Measurements from ENCODE around the gene ALPI. TPM values are rescaled to one million over a fixed set of nuclear protein-coding genes. Genes with fewer than 3 reads are reported as not detected.

ALPI gene
- total and polyA plus RNA-seq, 10 of the 15 experiments (the other 5 are each of a cell fraction or from before 2014, with no cell fraction given): not detected

GRCh38 chr2:232489516-232490220 is 33.7 kb downstream of the ALPI start:
- DNase-seq (ENCODE audit: low read depth, low spot score): no peak
- POLR2A ChIA-PET: no interaction called here
- no peak for ATAC-seq
- no TSS peak for BruUV-seq (replicated peaks)
- Histone ChIP-seq H3K36me3 (ENCODE audit: control insufficient read depth in 2 of 2, insufficient read depth in 2 of 2, low read length in 1 of 2) (no peaks in the 10 kb centered on the region), H3K9me3 (replicated peaks; ENCODE audit: control insufficient read depth, insufficient read depth, low read length) (no peaks in the 10 kb centered on the region), H3K9ac (ENCODE audit: control insufficient read depth, insufficient read depth, low read length) (no peak overlapping the region), H3K4me3 (no peak overlapping the region), H3K4me2 (ENCODE audit: control insufficient read depth, insufficient read depth) (no peak overlapping the region), H3K27ac (ENCODE audit: control insufficient read depth, insufficient read depth) (no peak overlapping the region), H4K20me1 (ENCODE audit: control insufficient read depth, insufficient read depth) (no peaks in the 10 kb centered on the region), H2AFZ (ENCODE audit: control insufficient read depth, low read depth, low read length) (no peak overlapping the region), H3K27me3 (replicated peaks in 1 of 2; ENCODE audit: control insufficient read depth in 2 of 2, insufficient read depth in 2 of 2, low read length in 1 of 2) (peaks cover 0 to 17% of the 10 kb centered on the region in 2 experiments; a peak in 3 of 4 replicates), H3K4me1 (ENCODE audit: control insufficient read depth, insufficient read depth, low read length) (no peaks in the 10 kb centered on the region), H3K79me2 (ENCODE audit: control insufficient read depth, insufficient read depth, low read length) (no peaks in the 10 kb centered on the region)
- intact Hi-C loops (cut with micrococcal nuclease; ENCODE audit: unreplicated experiment) (no loop called here), in situ Hi-C loops (cut with MboI) (no loop called here)
- SMC1A ChIA-PET (ENCODE audit: uncharacterized antibody, unreplicated experiment): interaction anchor here (0.5 to 0.6 kb wide), 2 partner anchors 429 to 1528 kb away, joined by 3 read pairs; no protein-coding TSS in a partner anchor
- CTCF ChIA-PET: no interaction called here
- TF ChIP-seq, protein P1, sequence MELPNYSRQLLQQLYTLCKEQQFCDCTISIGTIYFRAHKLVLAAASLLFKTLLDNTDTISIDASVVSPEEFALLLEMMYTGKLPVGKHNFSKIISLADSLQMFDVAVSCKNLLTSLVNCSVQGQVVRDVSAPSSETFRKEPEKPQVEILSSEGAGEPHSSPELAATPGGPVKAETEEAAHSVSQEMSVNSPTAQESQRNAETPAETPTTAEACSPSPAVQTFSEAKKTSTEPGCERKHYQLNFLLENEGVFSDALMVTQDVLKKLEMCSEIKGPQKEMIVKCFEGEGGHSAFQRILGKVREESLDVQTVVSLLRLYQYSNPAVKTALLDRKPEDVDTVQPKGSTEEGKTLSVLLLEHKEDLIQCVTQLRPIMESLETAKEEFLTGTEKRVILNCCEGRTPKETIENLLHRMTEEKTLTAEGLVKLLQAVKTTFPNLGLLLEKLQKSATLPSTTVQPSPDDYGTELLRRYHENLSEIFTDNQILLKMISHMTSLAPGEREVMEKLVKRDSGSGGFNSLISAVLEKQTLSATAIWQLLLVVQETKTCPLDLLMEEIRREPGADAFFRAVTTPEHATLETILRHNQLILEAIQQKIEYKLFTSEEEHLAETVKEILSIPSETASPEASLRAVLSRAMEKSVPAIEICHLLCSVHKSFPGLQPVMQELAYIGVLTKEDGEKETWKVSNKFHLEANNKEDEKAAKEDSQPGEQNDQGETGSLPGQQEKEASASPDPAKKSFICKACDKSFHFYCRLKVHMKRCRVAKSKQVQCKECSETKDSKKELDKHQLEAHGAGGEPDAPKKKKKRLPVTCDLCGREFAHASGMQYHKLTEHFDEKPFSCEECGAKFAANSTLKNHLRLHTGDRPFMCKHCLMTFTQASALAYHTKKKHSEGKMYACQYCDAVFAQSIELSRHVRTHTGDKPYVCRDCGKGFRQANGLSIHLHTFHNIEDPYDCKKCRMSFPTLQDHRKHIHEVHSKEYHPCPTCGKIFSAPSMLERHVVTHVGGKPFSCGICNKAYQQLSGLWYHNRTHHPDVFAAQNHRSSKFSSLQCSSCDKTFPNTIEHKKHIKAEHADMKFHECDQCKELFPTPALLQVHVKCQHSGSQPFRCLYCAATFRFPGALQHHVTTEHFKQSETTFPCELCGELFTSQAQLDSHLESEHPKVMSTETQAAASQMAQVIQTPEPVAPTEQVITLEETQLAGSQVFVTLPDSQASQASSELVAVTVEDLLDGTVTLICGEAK (IDR thresholded peaks at IDR 0.05; ENCODE audit: borderline replicate concordance): no peak
- TF ChIP-seq MLLT1 (IDR thresholded peaks at IDR 0.05): no peak
- no peak for TF ChIP-seq TCF7 (IDR thresholded peaks at IDR 0.05; ENCODE audit: borderline replicate concordance)
- no peak for TF ChIP-seq KAT2A (conservative IDR thresholded peaks at IDR 0.05; ENCODE audit: control insufficient read depth, low read depth, low read length)
- TF ChIP-seq PBX3 (IDR thresholded peaks at IDR 0.05; ENCODE audit: insufficient replicate concordance, low read depth, low read length): no peak
- no peak for TF ChIP-seq STAT1 (conservative IDR thresholded peaks at IDR 0.05)
- no peak for FAIRE-seq
- RAD21 ChIA-PET (ENCODE audit: unreplicated experiment): no interaction called here
- 11% methylated on average over 9 of the region's 9 CpGs for WGBS (ENCODE audit: insufficient coverage, insufficient replicate concordance, low lambda C conversion rate, missing lambda C conversion rate)
